Body of pancreas (tissue), 4 donors: ENCODE results near the gene PSD. TPM values are rescaled to one million over a fixed set of nuclear protein-coding genes. Genes with fewer than 3 reads are reported as not detected.

Experiments
- ATAC-seq: fragments of 150-250 bp; one replicate; pipeline ENCODE4 v1.9.1; 2016
- DNase-seq, 4 donors: peaks; one replicate each; pipeline ENCODE4 v3.0.0-alpha.2; 2019
- H3K27ac ChIP-seq, 4 donors: fragments of 200-600 bp; sonication (generic); 1 replicate in 3 of 4; 2 replicates in 1 of 4; pipeline versions ENCODE4 v1.5.1 to v1.6.1; 2016 to 2019; ENCODE audit warnings: mild to moderate bottlenecking in 1 of 4, mixed read lengths in 1 of 4, moderate library complexity in 1 of 4
- H3K27me3 ChIP-seq, 2 donors: fragments of 200-600 bp; sonication (generic); one replicate each; pipeline ENCODE4 v1.6.0; 2016; ENCODE audit warnings: mild to moderate bottlenecking in 1 of 2
- H3K36me3 ChIP-seq, 2 donors: fragments of 200-600 bp; sonication (generic); replicated peaks in 1 of 2; 2 replicates each; pipeline ENCODE4 v1.5.1; 2016; ENCODE audit warnings: low read depth in 2 of 2; ENCODE audit not compliant: insufficient read depth in 1 of 2
- H3K4me1 ChIP-seq: fragments of 200-600 bp; sonication (generic); one replicate; pipeline ENCODE4 v1.6.0; 2016
- H3K4me3 ChIP-seq, 2 donors: fragments of 200-600 bp; sonication (generic); 1 replicate in 1 of 2; 2 replicates in 1 of 2; pipeline ENCODE4 v1.5.1; 2016 to 2019
- H3K9me3 ChIP-seq, 3 donors: fragments of 200-600 bp; sonication (generic); 1 replicate in 2 of 3; 2 replicates in 1 of 3; pipeline ENCODE4 v1.5.1; 2016
- POLR2A ChIP-seq, 3 donors: fragments of 450-650 bp; IDR thresholded peaks; one replicate each; pipeline ENCODE4 v1.6.1; 2016; ENCODE audit warnings: antibody characterized with exemption in 3 of 3, mild to moderate bottlenecking in 2 of 3
- WGBS, 2 donors: methylation state at CpG; one replicate each; pipeline ENCODE4 v1.1.5; 2017; 5-methylcytosine and 5-hydroxymethylcytosine counted together
- intact Hi-C: fragments of 100-400 bp; cut with DNase I; formaldehyde crosslinking; loops from one replicate; pipeline ENCODE4 v1.15.1; 2023
- total RNA-seq, 2 donors: library from RNA; depleted of rRNA; stranded (reverse); fragments of >200 nt; gene quantifications; one replicate each; pipeline ENCODE4 v1.1.0, GENCODE V29; 2016
- TF ChIP-seq, protein P1 (sequence below), 7 experiments: fragments of 450-650 bp in 4 of 7; fragments of 200-600 bp in 3 of 7; sonication (generic) in 3 of 7; IDR thresholded peaks; one replicate each; pipeline ENCODE4 v1.5.1; 2016 to 2019; ENCODE audit warnings: antibody characterized with exemption in 7 of 7

The PSD gene
- total RNA-seq, 2 donors from 2014 or later: 2.6 to 5.3 TPM

DNA sequence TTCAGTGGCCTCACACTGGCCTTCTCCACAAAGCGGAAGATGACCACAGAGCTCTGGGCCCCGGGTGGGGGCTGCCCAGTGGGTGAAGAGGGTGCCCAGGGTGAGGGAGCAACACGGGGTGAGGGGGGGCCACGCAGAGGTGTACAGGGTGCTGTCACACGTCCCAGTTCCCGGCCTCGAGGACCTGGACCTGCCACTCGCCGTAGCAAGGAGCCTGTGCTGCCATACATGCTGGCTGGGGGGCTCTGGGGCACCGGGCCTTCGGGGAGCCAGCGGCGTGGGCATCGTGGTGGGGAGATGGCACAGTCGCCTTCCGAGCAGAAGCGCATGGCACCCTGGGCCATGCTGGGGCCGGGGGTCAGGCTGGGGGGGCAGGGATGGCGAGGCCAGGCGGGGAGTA is 1.9 kb downstream of the PSD start:
- ATAC-seq: no peak
- peaks cover 17% of the 10 kb centered on the region for H3K4me1 ChIP-seq
- TF ChIP-seq POLR2A (IDR thresholded peaks at IDR 0.05): no peak
- TF ChIP-seq, protein P1, sequence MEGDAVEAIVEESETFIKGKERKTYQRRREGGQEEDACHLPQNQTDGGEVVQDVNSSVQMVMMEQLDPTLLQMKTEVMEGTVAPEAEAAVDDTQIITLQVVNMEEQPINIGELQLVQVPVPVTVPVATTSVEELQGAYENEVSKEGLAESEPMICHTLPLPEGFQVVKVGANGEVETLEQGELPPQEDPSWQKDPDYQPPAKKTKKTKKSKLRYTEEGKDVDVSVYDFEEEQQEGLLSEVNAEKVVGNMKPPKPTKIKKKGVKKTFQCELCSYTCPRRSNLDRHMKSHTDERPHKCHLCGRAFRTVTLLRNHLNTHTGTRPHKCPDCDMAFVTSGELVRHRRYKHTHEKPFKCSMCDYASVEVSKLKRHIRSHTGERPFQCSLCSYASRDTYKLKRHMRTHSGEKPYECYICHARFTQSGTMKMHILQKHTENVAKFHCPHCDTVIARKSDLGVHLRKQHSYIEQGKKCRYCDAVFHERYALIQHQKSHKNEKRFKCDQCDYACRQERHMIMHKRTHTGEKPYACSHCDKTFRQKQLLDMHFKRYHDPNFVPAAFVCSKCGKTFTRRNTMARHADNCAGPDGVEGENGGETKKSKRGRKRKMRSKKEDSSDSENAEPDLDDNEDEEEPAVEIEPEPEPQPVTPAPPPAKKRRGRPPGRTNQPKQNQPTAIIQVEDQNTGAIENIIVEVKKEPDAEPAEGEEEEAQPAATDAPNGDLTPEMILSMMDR (IDR thresholded peaks at IDR 0.05): no peak
- H3K36me3 ChIP-seq: no peaks in the 10 kb centered on the region
- no peak overlapping the region for H3K27ac ChIP-seq
- H3K9me3 ChIP-seq: no peaks in the 10 kb centered on the region
- H3K27me3 ChIP-seq: peaks cover 0 to 15% of the 10 kb centered on the region in 2 donors
- intact Hi-C loops: no loop called here
- no peak overlapping the region for H3K4me3 ChIP-seq
- no peak for DNase-seq
- WGBS, 2 donors: 67 to 69% methylated on average over 14 to 18 of the region's 20 CpGs

DNA sequence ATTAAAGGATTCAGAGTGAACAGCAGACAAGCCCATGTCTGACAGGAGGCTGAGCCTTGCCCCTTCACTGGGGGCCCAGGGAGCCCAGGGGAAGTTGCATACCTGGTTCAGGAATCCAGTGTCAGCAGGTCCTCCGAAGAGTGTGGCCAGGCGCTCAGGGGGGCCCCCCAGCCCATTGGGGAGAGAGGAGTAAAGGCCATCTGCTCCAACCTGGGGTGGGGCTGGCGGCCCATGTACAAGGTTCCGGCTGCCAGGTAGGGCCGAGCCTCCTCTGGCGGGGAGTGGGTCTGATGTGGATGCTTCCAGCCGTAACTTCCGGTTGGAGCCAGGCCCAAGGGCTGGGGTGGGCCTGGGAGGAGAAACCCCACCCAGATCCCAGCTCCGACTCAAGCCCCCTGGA is 2.3 kb downstream of the PSD start:
- Histone ChIP-seq H3K36me3 (no peaks in the 10 kb centered on the region), H3K4me3 (no peak overlapping the region), H3K9me3 (no peaks in the 10 kb centered on the region), H3K27me3 (peaks cover 0 to 16% of the 10 kb centered on the region in 2 donors), H3K27ac (no peak overlapping the region), H3K4me1 (peaks cover 17% of the 10 kb centered on the region)
- 50 to 58% methylated on average over 2 to 9 of the region's 9 CpGs for WGBS, 2 donors
- DNase-seq (no peak), ATAC-seq (no peak)
- TF ChIP-seq, protein P1 (IDR thresholded peaks at IDR 0.05): no peak
- TF ChIP-seq POLR2A (IDR thresholded peaks at IDR 0.05): no peak
- intact Hi-C loops: no loop called here

DNA sequence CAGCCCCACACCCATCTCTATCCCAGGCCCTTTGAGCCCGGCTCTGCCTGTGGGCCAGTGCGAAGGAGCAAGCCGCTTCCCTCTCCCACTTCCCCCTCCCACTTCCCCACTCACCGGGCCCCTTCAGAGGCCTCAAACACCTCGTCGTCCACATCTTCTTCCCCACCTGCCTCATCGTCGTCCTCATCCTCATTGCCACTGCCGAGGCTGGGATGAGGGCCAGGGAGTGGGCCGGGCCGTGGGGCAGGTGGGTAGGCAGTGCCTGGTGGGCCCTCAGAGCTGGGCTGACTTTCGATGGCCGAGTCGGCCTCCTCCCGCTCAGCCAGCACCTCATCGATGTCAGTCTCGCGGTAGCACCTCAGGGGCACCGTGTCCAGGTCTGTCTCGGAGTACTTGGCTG is 3.8 kb downstream of the PSD start:
- DNase-seq (no peak), ATAC-seq (no peak)
- H3K27ac ChIP-seq: no peak overlapping the region
- H3K4me1 ChIP-seq: peaks cover 22% of the 10 kb centered on the region
- 27 to 33% methylated on average over 11 to 18 of the region's 20 CpGs for WGBS, 2 donors
- H3K4me3 ChIP-seq: no peak overlapping the region
- no peaks in the 10 kb centered on the region for H3K9me3 ChIP-seq
- H3K36me3 ChIP-seq: no peaks in the 10 kb centered on the region
- TF ChIP-seq, protein P1 (IDR thresholded peaks at IDR 0.05): no peak
- TF ChIP-seq POLR2A (IDR thresholded peaks at IDR 0.05): no peak
- peaks cover 0 to 31% of the 10 kb centered on the region in 2 donors for H3K27me3 ChIP-seq
- intact Hi-C loops: no loop called here

DNA sequence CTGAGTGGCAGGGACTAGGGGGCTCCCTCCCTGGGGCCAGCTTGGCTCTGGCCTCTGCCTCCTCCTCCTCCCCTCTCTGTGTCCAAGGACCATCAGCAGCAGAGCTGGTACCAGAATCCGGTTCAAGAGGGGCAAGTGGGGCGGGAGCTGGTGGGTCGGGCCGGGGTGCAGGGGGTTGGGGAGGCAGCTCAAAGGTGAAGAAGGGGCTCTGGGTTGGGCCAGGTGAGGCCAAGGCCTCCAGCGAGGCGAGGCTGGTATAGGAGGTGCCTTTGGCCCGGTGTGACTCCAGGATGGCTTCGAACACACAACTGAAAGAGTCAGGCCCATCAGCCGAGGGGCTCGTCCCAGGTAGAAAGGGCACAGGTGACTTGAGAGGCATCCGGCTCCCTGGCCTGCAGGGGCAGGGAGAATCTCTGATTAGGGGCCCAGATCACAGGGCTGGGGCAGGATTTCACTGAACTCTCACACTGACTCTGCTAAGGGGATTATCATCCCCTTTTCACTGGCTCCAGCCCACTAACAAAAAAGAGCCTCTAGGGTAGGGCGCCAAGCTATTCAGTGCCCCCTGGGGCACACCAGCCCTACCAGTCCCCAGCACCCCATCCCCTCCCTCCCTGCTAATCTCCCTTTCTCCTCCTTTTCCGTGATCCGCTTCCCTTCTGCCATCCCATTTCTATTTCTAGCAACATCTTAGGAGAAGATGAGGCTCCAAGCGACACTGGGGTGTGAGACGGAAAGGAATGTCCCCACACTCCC is 4.6 kb downstream of the PSD start:
- no peak for ATAC-seq
- DNase-seq: no peak
- TF ChIP-seq, protein P1 (IDR thresholded peaks at IDR 0.05): no peak
- no peak for TF ChIP-seq POLR2A (IDR thresholded peaks at IDR 0.05)
- 61 to 66% methylated on average over 13 to 16 of the region's 16 CpGs for WGBS, 2 donors
- intact Hi-C loops: no loop called here
- H3K27ac ChIP-seq: no peak overlapping the region
- H3K4me3 ChIP-seq: no peak overlapping the region
- no peaks in the 10 kb centered on the region for H3K36me3 ChIP-seq
- peaks cover 19% of the 10 kb centered on the region for H3K4me1 ChIP-seq
- no peaks in the 10 kb centered on the region for H3K9me3 ChIP-seq
- H3K27me3 ChIP-seq: peaks cover 0 to 35% of the 10 kb centered on the region in 2 donors
